ENCODE results near the gene SIM2. TPM values are rescaled to one million over a fixed set of nuclear protein-coding genes. Genes with fewer than 3 reads are reported as not detected.

SIM2 gene
- total RNA-seq, 1 donor from 2014 or later, result not detected

DNA sequence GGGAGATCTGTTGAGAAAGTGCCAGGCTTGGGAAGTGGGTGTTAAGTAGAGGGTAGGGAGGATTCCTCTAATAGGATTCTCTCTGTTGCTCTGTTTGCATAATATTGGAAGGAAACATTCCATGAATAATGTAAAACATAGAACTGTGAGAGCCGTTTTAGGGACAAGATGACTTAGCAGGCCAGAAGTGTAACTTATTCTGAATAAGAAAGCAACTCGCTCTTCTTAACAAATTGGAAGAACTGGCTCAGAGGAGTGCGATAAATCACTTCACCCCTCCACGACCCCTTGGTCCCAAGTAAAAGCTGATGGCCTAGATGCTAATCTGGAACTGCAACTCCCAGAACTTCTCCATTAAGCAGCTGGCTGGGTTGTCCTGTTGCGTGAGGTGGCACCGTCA is 19.1 kb downstream of the SIM2 start:
- no peak for TF ChIP-seq CTCF (IDR thresholded peaks at IDR 0.05; ENCODE audit: borderline replicate concordance)
- DNase-seq, result no peak
- intact Hi-C loops (cut with micrococcal nuclease), result no loop called here
- H3K9me3 ChIP-seq (replicated peaks), result no peaks in the 10 kb centered on the region
- peaks cover 98% of the 10 kb centered on the region for H3K27me3 ChIP-seq (ENCODE audit: low read depth)
- no peaks in the 10 kb centered on the region for H3K36me3 ChIP-seq
- no peaks in the 10 kb centered on the region for H3K4me1 ChIP-seq
- H3K27ac ChIP-seq (replicated peaks), result no peak overlapping the region
- no peak overlapping the region for H3K4me3 ChIP-seq

DNA sequence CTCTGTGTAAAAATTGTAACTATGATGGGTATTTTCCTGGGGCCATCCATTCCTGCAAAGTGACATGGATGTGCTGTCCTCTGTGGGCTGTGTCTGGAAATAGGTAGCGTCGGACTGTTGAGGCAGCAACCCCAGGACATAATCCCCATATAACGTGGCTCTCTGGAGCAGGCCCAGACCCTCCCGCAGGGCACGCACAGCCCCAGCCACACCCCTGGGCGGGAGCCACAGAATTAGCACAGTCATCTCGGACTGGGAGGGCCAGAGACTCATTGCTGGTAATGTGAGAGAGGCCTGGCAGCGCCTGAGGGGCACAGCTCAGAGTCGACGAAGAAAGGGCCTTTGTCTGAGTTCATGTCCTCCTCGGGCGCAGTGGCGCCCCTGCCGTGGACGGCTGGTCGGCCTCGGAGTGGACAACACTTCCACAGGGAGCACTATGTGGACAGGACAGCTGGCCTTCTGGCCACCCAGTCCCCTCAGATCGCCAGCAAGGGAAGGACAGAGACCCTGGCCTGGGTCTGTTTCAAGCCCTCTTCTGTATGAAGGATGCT is 20.1 kb downstream of the SIM2 start:
- TF ChIP-seq CTCF (IDR thresholded peaks at IDR 0.05; ENCODE audit: borderline replicate concordance), result no peak
- DNase-seq, result no peak
- intact Hi-C loops (cut with micrococcal nuclease), result no loop called here
- Histone ChIP-seq H3K9me3 (replicated peaks) (no peaks in the 10 kb centered on the region), H3K36me3 (no peaks in the 10 kb centered on the region), H3K27me3 (ENCODE audit: low read depth) (peaks cover 98% of the 10 kb centered on the region), H3K4me1 (no peaks in the 10 kb centered on the region), H3K4me3 (no peak overlapping the region), H3K27ac (replicated peaks) (no peak overlapping the region)

DNA sequence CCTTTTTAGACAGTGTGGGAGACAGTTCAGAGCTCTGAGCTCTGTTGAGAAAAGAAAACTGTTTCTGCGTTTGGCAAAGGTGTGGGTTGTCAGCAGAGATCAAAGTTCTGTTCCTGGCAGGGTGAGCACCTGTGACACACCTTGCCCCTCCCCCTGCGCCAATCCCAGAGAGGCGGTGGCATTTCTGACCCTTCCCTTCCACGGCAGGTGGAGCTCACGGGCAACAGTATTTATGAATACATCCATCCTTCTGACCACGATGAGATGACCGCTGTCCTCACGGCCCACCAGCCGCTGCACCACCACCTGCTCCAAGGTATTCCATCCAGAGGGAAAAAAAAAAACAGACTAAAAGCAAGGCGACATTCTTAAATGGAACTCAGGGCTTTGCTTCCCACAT is 20.7 kb downstream of the SIM2 start:
- TF ChIP-seq CTCF (IDR thresholded peaks at IDR 0.05; ENCODE audit: borderline replicate concordance), result no peak
- intact Hi-C loops (cut with micrococcal nuclease), result no loop called here
- no peak overlapping the region for H3K4me3 ChIP-seq
- no peak overlapping the region for H3K27ac ChIP-seq (replicated peaks)
- H3K9me3 ChIP-seq (replicated peaks), result no peaks in the 10 kb centered on the region
- no peak for DNase-seq
- no peaks in the 10 kb centered on the region for H3K36me3 ChIP-seq
- H3K4me1 ChIP-seq, result no peaks in the 10 kb centered on the region
- peaks cover 97% of the 10 kb centered on the region for H3K27me3 ChIP-seq (ENCODE audit: low read depth)

- Histone ChIP-seq H3K27ac (replicated peaks) (no peak overlapping the region), H3K36me3 (no peaks in the 10 kb centered on the region), H3K9me3 (replicated peaks) (no peaks in the 10 kb centered on the region), H3K27me3 (ENCODE audit: low read depth) (peaks cover 87% of the 10 kb centered on the region), H3K4me1 (no peaks in the 10 kb centered on the region), H3K4me3 (no peak overlapping the region)
- TF ChIP-seq CTCF (IDR thresholded peaks at IDR 0.05; ENCODE audit: borderline replicate concordance), result no peak
- intact Hi-C loops (cut with micrococcal nuclease), result no loop called here
- no peak for DNase-seq
These were observed 22.9 kb downstream of the SIM2 start for GRCh38 chr21:36721817-36722216.

GRCh38 chr21:36722370-36723368 is 23.8 kb downstream of the SIM2 start:
- Histone ChIP-seq H3K9me3 (replicated peaks) (no peaks in the 10 kb centered on the region), H3K27ac (replicated peaks) (no peak overlapping the region), H3K27me3 (ENCODE audit: low read depth) (peaks cover 85% of the 10 kb centered on the region), H3K36me3 (no peaks in the 10 kb centered on the region), H3K4me3 (no peak overlapping the region), H3K4me1 (no peaks in the 10 kb centered on the region)
- intact Hi-C loops (cut with micrococcal nuclease), result no loop called here
- no peak for TF ChIP-seq CTCF (IDR thresholded peaks at IDR 0.05; ENCODE audit: borderline replicate concordance)
- no peak for DNase-seq

Measured in left ventricle myocardium inferior (tissue), 1 donor.